Adrenal gland (tissue), 12 donors: ENCODE data around the gene ATF5. TPM values are rescaled to one million over a fixed set of nuclear protein-coding genes. Genes with fewer than 3 reads are reported as not detected.

Experiments used
- DNase-seq, 7 donors: peaks; one replicate each; pipeline ENCODE4 v3.0.0-alpha.2; 2019 to 2020
- H3K27ac ChIP-seq, 5 donors: fragments of 200-600 bp; sonication (generic) in 4 of 5; 1 replicate in 3 of 5; 2 replicates in 2 of 5; pipeline versions ENCODE4 v1.5.1 to v1.8.0; 2016 to 2020; ENCODE audit warnings: mild to moderate bottlenecking in 1 of 5
- H3K27me3 ChIP-seq: fragments of 200-600 bp; 2 replicates; pipeline ENCODE4 v1.8.0; 2021
- H3K36me3 ChIP-seq, 2 donors: fragments of 200-600 bp; replicated peaks in 1 of 2; 1 replicate in 1 of 2; 2 replicates in 1 of 2; pipeline versions ENCODE4 v1.5.1 to v1.8.0; 2018 to 2022
- H3K4me1 ChIP-seq, 2 donors: fragments of 200-600 bp; replicated peaks in 1 of 2; 1 replicate in 1 of 2; 2 replicates in 1 of 2; pipeline versions ENCODE4 v1.5.1 to v1.8.0; 2018 to 2021
- H3K4me3 ChIP-seq, 4 donors: fragments of 200-600 bp; sonication (generic) in 3 of 4; one replicate each; pipeline ENCODE4 v1.5.1; 2016 to 2018
- H3K9me3 ChIP-seq, 3 donors: fragments of 200-600 bp; sonication (generic) in 1 of 3; replicated peaks in 1 of 3; 1 replicate in 2 of 3; 2 replicates in 1 of 3; pipeline versions ENCODE4 v1.5.1 to v1.8.0; 2016 to 2021
- POLR2A ChIP-seq, 2 donors: fragments of 450-650 bp; IDR thresholded peaks; one replicate each; pipeline ENCODE4 v1.6.1; 2017; ENCODE audit warnings: antibody characterized with exemption in 2 of 2, mild to moderate bottlenecking in 2 of 2, moderate library complexity in 1 of 2
- WGBS, 4 donors: extraction: QIAGEN DNeasy Blood & Tissue Kit in 2 of 4; methylation state at CpG; one replicate each; pipeline versions ENCODE4 v1.1.5 to v1.1.7; 2013 to 2017; 5-methylcytosine and 5-hydroxymethylcytosine counted together
- intact Hi-C, 2 donors: fragments of 100-400 bp; cut with DNase I; formaldehyde crosslinking; loops; one replicate each; pipeline versions ENCODE4 v1.14.1 to v1.15.0; 2022 to 2023
- polyA plus RNA-seq, 3 donors: library from polyadenylated mRNA; stranded (reverse); fragments of 200-250 nt in 2 of 3; fragments of 350-450 nt in 1 of 3; fragmentation: Illumina TruSeq in 1 of 3; extraction: RNeasy Lipid Tissue Mini Kit (QIAGEN cat#74804) in 1 of 3; gene quantifications; one replicate each; pipeline ENCODE4 v1.2.3, GENCODE V29; 2013 to 2014
- total RNA-seq, 9 donors: library from RNA; depleted of rRNA in 4 of 9; stranded (reverse); fragments of >200 nt in 4 of 9; fragments of 120-200 nt in 1 of 9; fragmentation: NEBNext Ultra II Directional in 1 of 9; extraction: Animal tissue kit (Norgen Biotek cat#: 25700) in 1 of 9; gene quantifications; one replicate each; pipeline versions ENCODE4 v1.1.0 to v1.2.4, GENCODE V29; 2013 to 2023
- TF ChIP-seq, protein P1 (sequence below), 6 experiments: fragments of 450-650 bp in 4 of 6; fragments of 200-600 bp in 2 of 6; sonication (generic) in 1 of 6; IDR thresholded peaks; 1 replicate in 5 of 6; 2 replicates in 1 of 6; pipeline versions ENCODE4 v1.5.1 to v1.8.0; 2016 to 2021; ENCODE audit warnings: antibody characterized with exemption in 6 of 6, mild to moderate bottlenecking in 2 of 6, moderate library complexity in 1 of 6
- donor health status: healthy with polysubstance abuse.
- donor health status: Bipolar disorder and iron deficiency.
- donor health status: DM: yes; HTN: yes; CAD: no.
- donor health status: DM: no; HTN: no; CAD: no.
- donor health status: DM: no; HTN: no; CAD: no.
- donor health status: DM: yes; HTN: yes; CAD: no.

ATF5 gene
- total and polyA plus RNA-seq, 12 donors: 14.3 to 114 (median 62.2) TPM

DNA sequence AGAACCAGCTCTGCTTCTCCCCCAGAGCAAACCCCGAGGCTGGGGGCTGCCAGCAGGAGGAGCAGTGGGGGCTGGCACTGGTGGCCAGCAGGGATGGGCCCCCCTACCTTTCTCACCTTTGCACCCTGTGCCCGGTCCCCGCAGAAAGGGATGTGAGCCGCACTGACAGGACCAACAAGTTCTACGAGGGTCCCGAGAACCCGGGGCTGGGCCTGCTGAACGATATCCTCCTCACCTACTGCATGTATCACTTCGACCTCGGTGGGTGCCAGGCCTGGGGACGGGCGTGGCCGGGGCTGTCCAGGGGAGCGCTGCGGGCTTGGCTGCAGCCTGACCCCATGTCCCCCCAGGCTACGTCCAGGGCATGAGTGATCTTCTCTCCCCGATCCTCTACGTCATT, 44.9 kb upstream of the ATF5 start:
- Histone ChIP-seq H3K27ac (no peak overlapping the region), H3K9me3 (no peaks in the 10 kb centered on the region), H3K27me3 (no peaks in the 10 kb centered on the region), H3K36me3 (peaks cover 0 to 75% of the 10 kb centered on the region in 2 donors), H3K4me1 (no peaks in the 10 kb centered on the region), H3K4me3 (no peak overlapping the region)
- WGBS, 4 donors: 92 to 100% (median 95%) methylated on average over 2 to 18 of the region's 18 CpGs
- no peak for TF ChIP-seq POLR2A (IDR thresholded peaks at IDR 0.05)
- TF ChIP-seq, protein P1, sequence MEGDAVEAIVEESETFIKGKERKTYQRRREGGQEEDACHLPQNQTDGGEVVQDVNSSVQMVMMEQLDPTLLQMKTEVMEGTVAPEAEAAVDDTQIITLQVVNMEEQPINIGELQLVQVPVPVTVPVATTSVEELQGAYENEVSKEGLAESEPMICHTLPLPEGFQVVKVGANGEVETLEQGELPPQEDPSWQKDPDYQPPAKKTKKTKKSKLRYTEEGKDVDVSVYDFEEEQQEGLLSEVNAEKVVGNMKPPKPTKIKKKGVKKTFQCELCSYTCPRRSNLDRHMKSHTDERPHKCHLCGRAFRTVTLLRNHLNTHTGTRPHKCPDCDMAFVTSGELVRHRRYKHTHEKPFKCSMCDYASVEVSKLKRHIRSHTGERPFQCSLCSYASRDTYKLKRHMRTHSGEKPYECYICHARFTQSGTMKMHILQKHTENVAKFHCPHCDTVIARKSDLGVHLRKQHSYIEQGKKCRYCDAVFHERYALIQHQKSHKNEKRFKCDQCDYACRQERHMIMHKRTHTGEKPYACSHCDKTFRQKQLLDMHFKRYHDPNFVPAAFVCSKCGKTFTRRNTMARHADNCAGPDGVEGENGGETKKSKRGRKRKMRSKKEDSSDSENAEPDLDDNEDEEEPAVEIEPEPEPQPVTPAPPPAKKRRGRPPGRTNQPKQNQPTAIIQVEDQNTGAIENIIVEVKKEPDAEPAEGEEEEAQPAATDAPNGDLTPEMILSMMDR (IDR thresholded peaks at IDR 0.05): no peak
- DNase-seq: peak in 2 of 7 donors; percentile 8 to 53
- intact Hi-C loops: no loop called here

GRCh38 chr19:49884760-49885159, 44.2 kb upstream of the ATF5 start:
- H3K4me3 ChIP-seq: no peak overlapping the region
- no peaks in the 10 kb centered on the region for H3K27me3 ChIP-seq
- intact Hi-C loops: no loop called here
- H3K36me3 ChIP-seq: peaks cover 0 to 68% of the 10 kb centered on the region in 2 donors
- 91 to 96% (median 95%) methylated on average over 2 to 3 of the region's 3 CpGs for WGBS, 4 donors
- H3K9me3 ChIP-seq: no peaks in the 10 kb centered on the region
- H3K4me1 ChIP-seq: peaks cover 0 to under 1% of the 10 kb centered on the region in 2 donors
- no peak for TF ChIP-seq POLR2A (IDR thresholded peaks at IDR 0.05)
- TF ChIP-seq, protein P1 (IDR thresholded peaks at IDR 0.05): no peak
- no peak overlapping the region for H3K27ac ChIP-seq
- DNase-seq: no peak

DNA sequence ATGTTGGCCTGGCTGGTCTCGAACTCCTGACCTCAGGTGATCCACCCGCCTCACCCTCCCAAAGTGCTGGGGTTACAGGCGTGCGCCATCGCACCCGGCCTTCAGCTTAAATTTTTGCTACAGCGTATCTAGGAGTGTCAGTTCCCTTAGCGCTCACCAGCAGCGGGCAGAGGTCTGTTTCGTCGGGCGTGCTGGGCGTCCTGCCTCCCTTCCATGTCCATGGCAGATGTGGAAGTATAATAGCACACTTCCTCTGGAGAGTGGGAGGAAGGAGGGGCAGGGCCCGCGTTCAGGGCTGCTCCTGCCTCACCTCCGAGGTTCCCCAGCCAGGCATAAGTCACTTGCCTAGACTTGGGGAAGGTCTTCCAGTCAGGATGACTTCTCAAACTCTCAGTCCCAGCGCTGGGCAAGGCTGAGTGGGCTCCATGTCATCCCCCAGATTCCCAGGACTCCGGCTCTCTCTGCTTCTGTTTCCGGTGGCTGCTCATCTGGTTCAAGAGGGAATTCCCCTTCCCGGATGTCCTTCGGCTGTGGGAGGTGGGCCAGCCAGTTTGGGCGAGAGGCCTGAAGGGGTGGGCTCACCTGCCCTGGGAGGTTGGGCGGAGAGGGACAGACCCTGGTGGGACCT, 41.9 kb upstream of the ATF5 start:
- intact Hi-C loops: no loop called here
- Histone ChIP-seq H3K4me1 (peaks cover 4 to 9% of the 10 kb centered on the region in 2 donors), H3K9me3 (no peaks in the 10 kb centered on the region), H3K27me3 (no peaks in the 10 kb centered on the region), H3K27ac (no peak overlapping the region), H3K36me3 (peaks cover 0 to 45% of the 10 kb centered on the region in 2 donors), H3K4me3 (no peak overlapping the region)
- 66 to 82% (median 77%) methylated on average over 13 to 23 of the region's 23 CpGs for WGBS, 4 donors
- TF ChIP-seq POLR2A (IDR thresholded peaks at IDR 0.05): no peak
- TF ChIP-seq, protein P1 (IDR thresholded peaks at IDR 0.05): no peak
- peak in 2 of 7 donors; percentile 8 to 21 for DNase-seq

DNA sequence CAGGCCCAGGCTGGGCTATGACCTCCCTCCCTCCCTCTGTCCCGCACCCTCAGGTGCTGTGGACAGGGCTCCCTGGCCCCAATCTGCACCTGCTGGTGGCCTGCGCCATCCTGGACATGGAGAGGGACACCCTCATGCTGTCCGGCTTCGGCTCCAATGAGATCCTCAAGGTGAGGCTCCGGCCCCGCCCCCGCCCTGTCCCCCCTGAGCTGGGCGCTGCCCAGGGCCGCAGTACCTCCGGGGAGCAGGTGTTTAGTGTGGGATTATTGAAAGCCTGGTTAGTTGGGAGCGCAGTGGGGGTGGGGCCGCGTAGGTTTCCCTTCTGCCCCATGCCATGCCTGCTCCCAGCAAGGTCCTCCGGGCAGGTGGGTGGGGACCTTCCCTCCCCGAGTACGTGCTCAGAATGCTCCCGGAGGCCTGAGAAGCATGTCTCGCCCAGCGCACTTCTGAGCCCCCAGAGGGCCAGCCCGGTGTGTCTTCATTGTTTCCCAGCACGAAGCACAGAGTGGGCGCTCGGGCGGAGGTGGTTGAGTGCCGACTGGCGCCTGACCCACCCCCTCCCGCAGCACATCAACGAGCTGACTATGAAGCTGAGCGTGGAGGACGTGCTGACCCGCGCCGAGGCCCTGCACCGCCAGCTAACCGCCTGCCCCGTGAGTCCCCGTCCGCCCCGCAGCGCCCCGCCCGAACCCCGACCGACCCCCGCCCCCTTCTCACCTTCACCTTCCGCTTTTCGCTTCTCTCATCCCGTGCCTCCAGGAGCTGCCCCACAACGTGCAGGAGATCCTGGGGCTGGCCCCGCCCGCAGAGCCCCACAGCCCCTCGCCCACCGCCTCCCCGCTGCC, 41.1 kb upstream of the ATF5 start:
- DNase-seq: peak in 2 of 7 donors; percentile 15 to 23
- WGBS, 4 donors: 85 to 96% (median 89%) methylated on average over 17 to 54 of the region's 54 CpGs
- Histone ChIP-seq H3K9me3 (no peaks in the 10 kb centered on the region), H3K4me1 (peaks cover 4 to 9% of the 10 kb centered on the region in 2 donors), H3K36me3 (peaks cover 0 to 37% of the 10 kb centered on the region in 2 donors), H3K27me3 (no peaks in the 10 kb centered on the region), H3K27ac (no peak overlapping the region), H3K4me3 (no peak overlapping the region)
- no peak for TF ChIP-seq POLR2A (IDR thresholded peaks at IDR 0.05)
- TF ChIP-seq, protein P1 (IDR thresholded peaks at IDR 0.05): no peak
- intact Hi-C loops: no loop called here
